ENCODE data around the gene NFATC2IP. TPM values are rescaled to one million over a fixed set of nuclear protein-coding genes. Genes with fewer than 3 reads are reported as not detected.
A peak's percentile ranks its signal among the peaks of the same experiment; 100 is the strongest.

Gene NFATC2IP
- total and polyA plus RNA-seq, 9 of the 15 experiments (the other 6 are each of a cell fraction or from before 2014, with no cell fraction given), result 15.6 to 106 (median 46.9) TPM

- peak; percentile 28; the same call in 1 of the 2 replicates for TF ChIP-seq HES1 (IDR thresholded peaks at IDR 0.05; ENCODE audit: low read depth)
- peak; percentile 44 for TF ChIP-seq NEUROD1 (IDR thresholded peaks at IDR 0.05; ENCODE audit: borderline replicate concordance, low read depth, low read length, partially characterized antibody)
- no peak for TF ChIP-seq CBX8 (IDR thresholded peaks at IDR 0.05; ENCODE audit: borderline replicate concordance, extremely low read depth, low read depth, low read length, poor library complexity, severe bottlenecking)
- peak; percentile 62 for TF ChIP-seq CCNT2 (IDR thresholded peaks at IDR 0.05; ENCODE audit: borderline replicate concordance, extremely low read depth, insufficient read length, low read depth, low read length)
- TF ChIP-seq ZNF449 (CRISPR knock-in tag; IDR thresholded peaks at IDR 0.05), result no peak
- TF ChIP-seq ADNP (tag; IDR thresholded peaks at IDR 0.05), result no peak
- TF ChIP-seq NFE2L1 (tag; IDR thresholded peaks at IDR 0.05; ENCODE audit: borderline replicate concordance, low read depth), result no peak
- TF ChIP-seq RBM25 (IDR thresholded peaks at IDR 0.05; ENCODE audit: low read depth, low read length, severe bottlenecking), result no peak
- no peak for TF ChIP-seq ZZZ3 (IDR thresholded peaks at IDR 0.05)
- TF ChIP-seq POLR3G (IDR thresholded peaks at IDR 0.05; ENCODE audit: extremely low read depth, insufficient read length, insufficient replicate concordance), result no peak
- TF ChIP-seq ZFPM2 (CRISPR knock-in tag; IDR thresholded peaks at IDR 0.05), result 0 out of 2 replicates have a peak, but pooled peaks have one; percentile 29
- TF ChIP-seq HDGF (IDR thresholded peaks at IDR 0.05), result no peak
- no peak for TF ChIP-seq U2AF1 (optimal IDR thresholded peaks at IDR 0.05; ENCODE audit: low read depth, low read length)
- no peak for TF ChIP-seq CUX1 (CRISPR knock-in tag; IDR thresholded peaks at IDR 0.05)
- no peak for TF ChIP-seq IFI16 (CRISPR knock-in tag; IDR thresholded peaks at IDR 0.05)
- TF ChIP-seq FOXJ2 (tag; IDR thresholded peaks at IDR 0.05), result no peak
- no peak for TF ChIP-seq KLF6 (CRISPR knock-in tag; IDR thresholded peaks at IDR 0.05; ENCODE audit: borderline replicate concordance)
- peak; percentile 36 for TF ChIP-seq CHD2 (IDR thresholded peaks at IDR 0.05; ENCODE audit: low read depth, low read length)
- TF ChIP-seq RNF2 (IDR thresholded peaks at IDR 0.05), result peak; percentile 91
These were observed 25.1 kb upstream of the NFATC2IP start (continued) for GRCh38 chr16:28925386-28926228.

All from K562 (cell line).